ENCODE data around the gene CAPZB. TPM values are rescaled to one million over a fixed set of nuclear protein-coding genes. Genes with fewer than 3 reads are reported as not detected.
"Not testable (repeated sequence)": the region's sequence is repeated elsewhere in the genome, so short reads cannot be mapped to it uniquely, and the experiment has no call there.

The CAPZB gene
- polyA plus RNA-seq, 2 donors: 221 to 272 TPM

GRCh38 chr1:19504796-19505692 lies 19.7 kb upstream of the CAPZB start:
- no peaks in the 10 kb centered on the region for H3K27me3 ChIP-seq (ENCODE audit: control insufficient read depth in 1 of 2, insufficient read depth in 2 of 2, low read length in 2 of 2)
- H3K9me3 ChIP-seq (ENCODE audit: control insufficient read depth in 2 of 2, insufficient read depth in 1 of 2, low read depth in 1 of 2, low read length in 1 of 2): no peaks in the 10 kb centered on the region
- no peak overlapping the region for H3K4me3 ChIP-seq (ENCODE audit: low read depth in 1 of 2, low read length in 2 of 2)
- H3K27ac ChIP-seq (ENCODE audit: low read depth in 2 of 2, low read length in 1 of 2): peak overlapping the region; percentile 69 to 85
- no peaks in the 10 kb centered on the region for H3K36me3 ChIP-seq (ENCODE audit: control insufficient read depth in 2 of 2, insufficient read depth in 2 of 2, low read length in 1 of 2)
- 28 to 38% methylated on average over 6 of the region's 6 CpGs for WGBS, 2 donors
- peaks cover 0 to 2% of the 10 kb centered on the region in 2 donors for H3K4me1 ChIP-seq (ENCODE audit: control insufficient read depth in 2 of 2, insufficient read depth in 2 of 2, low read length in 1 of 2)

GRCh38 chr1:19502284-19502683 lies 16.9 kb upstream of the CAPZB start:
- not testable (repeated sequence) for H3K36me3 ChIP-seq (ENCODE audit: control insufficient read depth in 2 of 2, insufficient read depth in 2 of 2, low read length in 1 of 2); H3K9me3 ChIP-seq (ENCODE audit: control insufficient read depth in 2 of 2, insufficient read depth in 1 of 2, low read depth in 1 of 2, low read length in 1 of 2); H3K4me3 ChIP-seq (ENCODE audit: low read depth in 1 of 2, low read length in 2 of 2); H3K27ac ChIP-seq (ENCODE audit: low read depth in 2 of 2, low read length in 1 of 2); H3K27me3 ChIP-seq (ENCODE audit: control insufficient read depth in 1 of 2, insufficient read depth in 2 of 2, low read length in 2 of 2); H3K4me1 ChIP-seq (ENCODE audit: control insufficient read depth in 2 of 2, insufficient read depth in 2 of 2, low read length in 1 of 2)
- WGBS, 2 donors: 76 to 82% methylated on average over 6 of the region's 6 CpGs

GRCh38 chr1:19499887-19500286 lies 14.5 kb upstream of the CAPZB start:
- H3K27ac ChIP-seq (ENCODE audit: low read depth in 2 of 2, low read length in 1 of 2); H3K9me3 ChIP-seq (ENCODE audit: control insufficient read depth in 2 of 2, insufficient read depth in 1 of 2, low read depth in 1 of 2, low read length in 1 of 2); H3K27me3 ChIP-seq (ENCODE audit: control insufficient read depth in 1 of 2, insufficient read depth in 2 of 2, low read length in 2 of 2); H3K36me3 ChIP-seq (ENCODE audit: control insufficient read depth in 2 of 2, insufficient read depth in 2 of 2, low read length in 1 of 2); H3K4me1 ChIP-seq (ENCODE audit: control insufficient read depth in 2 of 2, insufficient read depth in 2 of 2, low read length in 1 of 2); H3K4me3 ChIP-seq (ENCODE audit: low read depth in 1 of 2, low read length in 2 of 2): not testable (repeated sequence)
- 85 to 88% methylated on average over 2 of the region's 2 CpGs for WGBS, 2 donors

- WGBS, 2 donors: 75 to 89% methylated on average over 4 of the region's 4 CpGs
- H3K36me3 ChIP-seq (ENCODE audit: control insufficient read depth in 2 of 2, insufficient read depth in 2 of 2, low read length in 1 of 2); H3K9me3 ChIP-seq (ENCODE audit: control insufficient read depth in 2 of 2, insufficient read depth in 1 of 2, low read depth in 1 of 2, low read length in 1 of 2); H3K4me1 ChIP-seq (ENCODE audit: control insufficient read depth in 2 of 2, insufficient read depth in 2 of 2, low read length in 1 of 2); H3K27ac ChIP-seq (ENCODE audit: low read depth in 2 of 2, low read length in 1 of 2); H3K4me3 ChIP-seq (ENCODE audit: low read depth in 1 of 2, low read length in 2 of 2); H3K27me3 ChIP-seq (ENCODE audit: control insufficient read depth in 1 of 2, insufficient read depth in 2 of 2, low read length in 2 of 2): not testable (repeated sequence)
These were observed 12.1 kb upstream of the CAPZB start for GRCh38 chr1:19497443-19497842.

GRCh38 chr1:19496527-19496874 lies 11.2 kb upstream of the CAPZB start:
- Histone ChIP-seq H3K9me3 (ENCODE audit: control insufficient read depth in 2 of 2, insufficient read depth in 1 of 2, low read depth in 1 of 2, low read length in 1 of 2) (no peaks in the 10 kb centered on the region), H3K4me1 (ENCODE audit: control insufficient read depth in 2 of 2, insufficient read depth in 2 of 2, low read length in 1 of 2) (no peaks in the 10 kb centered on the region), H3K4me3 (ENCODE audit: low read depth in 1 of 2, low read length in 2 of 2) (no peak overlapping the region), H3K36me3 (ENCODE audit: control insufficient read depth in 2 of 2, insufficient read depth in 2 of 2, low read length in 1 of 2) (no peaks in the 10 kb centered on the region), H3K27me3 (ENCODE audit: control insufficient read depth in 1 of 2, insufficient read depth in 2 of 2, low read length in 2 of 2) (no peaks in the 10 kb centered on the region), H3K27ac (ENCODE audit: low read depth in 2 of 2, low read length in 1 of 2) (no peak overlapping the region)
- WGBS, 2 donors: 90 to 94% methylated on average over 1 of the region's 1 CpG

- WGBS, 2 donors: 32 to 52% methylated on average over 3 of the region's 3 CpGs
- no peaks in the 10 kb centered on the region for H3K27me3 ChIP-seq (ENCODE audit: control insufficient read depth in 1 of 2, insufficient read depth in 2 of 2, low read length in 2 of 2)
- H3K36me3 ChIP-seq (ENCODE audit: control insufficient read depth in 2 of 2, insufficient read depth in 2 of 2, low read length in 1 of 2): no peaks in the 10 kb centered on the region
- no peak overlapping the region for H3K4me3 ChIP-seq (ENCODE audit: low read depth in 1 of 2, low read length in 2 of 2)
- H3K9me3 ChIP-seq (ENCODE audit: control insufficient read depth in 2 of 2, insufficient read depth in 1 of 2, low read depth in 1 of 2, low read length in 1 of 2): no peaks in the 10 kb centered on the region
- H3K4me1 ChIP-seq (ENCODE audit: control insufficient read depth in 2 of 2, insufficient read depth in 2 of 2, low read length in 1 of 2): no peaks in the 10 kb centered on the region
- H3K27ac ChIP-seq (ENCODE audit: low read depth in 2 of 2, low read length in 1 of 2): peak overlapping the region in 1 of 2 donors; percentile 36
These were observed 10.6 kb upstream of the CAPZB start for GRCh38 chr1:19495799-19496526.

GRCh38 chr1:19495000-19495656 lies 9.8 kb upstream of the CAPZB start:
- no peaks in the 10 kb centered on the region for H3K36me3 ChIP-seq (ENCODE audit: control insufficient read depth in 2 of 2, insufficient read depth in 2 of 2, low read length in 1 of 2)
- no peaks in the 10 kb centered on the region for H3K27me3 ChIP-seq (ENCODE audit: control insufficient read depth in 1 of 2, insufficient read depth in 2 of 2, low read length in 2 of 2)
- H3K27ac ChIP-seq (ENCODE audit: low read depth in 2 of 2, low read length in 1 of 2): no peak overlapping the region
- no peaks in the 10 kb centered on the region for H3K9me3 ChIP-seq (ENCODE audit: control insufficient read depth in 2 of 2, insufficient read depth in 1 of 2, low read depth in 1 of 2, low read length in 1 of 2)
- no peak overlapping the region for H3K4me3 ChIP-seq (ENCODE audit: low read depth in 1 of 2, low read length in 2 of 2)
- no peaks in the 10 kb centered on the region for H3K4me1 ChIP-seq (ENCODE audit: control insufficient read depth in 2 of 2, insufficient read depth in 2 of 2, low read length in 1 of 2)
- 70 to 76% methylated on average over 11 of the region's 11 CpGs for WGBS, 2 donors

- no peaks in the 10 kb centered on the region for H3K27me3 ChIP-seq (ENCODE audit: control insufficient read depth in 1 of 2, insufficient read depth in 2 of 2, low read length in 2 of 2)
- H3K27ac ChIP-seq (ENCODE audit: low read depth in 2 of 2, low read length in 1 of 2): no peak overlapping the region
- 70 to 91% methylated on average over 2 of the region's 2 CpGs for WGBS, 2 donors
- no peaks in the 10 kb centered on the region for H3K9me3 ChIP-seq (ENCODE audit: control insufficient read depth in 2 of 2, insufficient read depth in 1 of 2, low read depth in 1 of 2, low read length in 1 of 2)
- no peaks in the 10 kb centered on the region for H3K4me1 ChIP-seq (ENCODE audit: control insufficient read depth in 2 of 2, insufficient read depth in 2 of 2, low read length in 1 of 2)
- no peaks in the 10 kb centered on the region for H3K36me3 ChIP-seq (ENCODE audit: control insufficient read depth in 2 of 2, insufficient read depth in 2 of 2, low read length in 1 of 2)
- no peak overlapping the region for H3K4me3 ChIP-seq (ENCODE audit: low read depth in 1 of 2, low read length in 2 of 2)
These were observed 8.2 kb upstream of the CAPZB start for GRCh38 chr1:19493547-19493946.

GRCh38 chr1:19489996-19490395 lies 4.7 kb upstream of the CAPZB start:
- Histone ChIP-seq H3K4me3 (ENCODE audit: low read depth in 1 of 2, low read length in 2 of 2) (no peak overlapping the region), H3K27me3 (ENCODE audit: control insufficient read depth in 1 of 2, insufficient read depth in 2 of 2, low read length in 2 of 2) (no peaks in the 10 kb centered on the region), H3K9me3 (ENCODE audit: control insufficient read depth in 2 of 2, insufficient read depth in 1 of 2, low read depth in 1 of 2, low read length in 1 of 2) (no peaks in the 10 kb centered on the region), H3K36me3 (ENCODE audit: control insufficient read depth in 2 of 2, insufficient read depth in 2 of 2, low read length in 1 of 2) (no peaks in the 10 kb centered on the region), H3K27ac (ENCODE audit: low read depth in 2 of 2, low read length in 1 of 2) (no peak overlapping the region), H3K4me1 (ENCODE audit: control insufficient read depth in 2 of 2, insufficient read depth in 2 of 2, low read length in 1 of 2) (peaks cover 0 to 6% of the 10 kb centered on the region in 2 donors)
- 65 to 97% methylated on average over 2 of the region's 2 CpGs for WGBS, 2 donors

Data from esophagus (tissue), 2 donors.